Hepatocyte (in vitro differentiated cells): ENCODE data around the gene ZNF774. TPM values are rescaled to one million over a fixed set of nuclear protein-coding genes. Genes with fewer than 3 reads are reported as not detected.

Experiments used
- DNase-seq: peaks from one replicate; pipeline ENCODE4 v3.0.0-alpha.2; 2016; ENCODE audit warnings: low spot score
- H2AFZ ChIP-seq: fragments of 200-600 bp; sonication (generic); 2 replicates; pipeline ENCODE4 v1.6.0; 2016; ENCODE audit warnings: antibody characterized with exemption, mild to moderate bottlenecking
- H3K27ac ChIP-seq: fragments of 200-600 bp; sonication (generic); 2 replicates; pipeline ENCODE4 v1.5.1; 2016; ENCODE audit warnings: mild to moderate bottlenecking
- H3K27me3 ChIP-seq: fragments of 200-600 bp; sonication (generic); 2 replicates; pipeline ENCODE4 v1.6.1; 2016
- H3K36me3 ChIP-seq: fragments of 200-600 bp; sonication (generic); replicated peaks from 2 replicates; pipeline ENCODE4 v1.5.1; 2016; ENCODE audit warnings: low read depth; ENCODE audit not compliant: insufficient read depth
- H3K4me1 ChIP-seq: fragments of 200-600 bp; sonication (generic); 2 replicates; pipeline ENCODE4 v1.5.1; 2016; ENCODE audit warnings: mild to moderate bottlenecking, moderate library complexity; ENCODE audit not compliant: insufficient read depth
- H3K4me2 ChIP-seq: fragments of 200-600 bp; sonication (generic); 2 replicates; pipeline ENCODE4 v1.6.0; 2016
- H3K4me3 ChIP-seq: fragments of 200-600 bp; sonication (generic); 2 replicates; pipeline ENCODE4 v1.5.1; 2016; ENCODE audit warnings: mild to moderate bottlenecking
- H3K79me2 ChIP-seq: fragments of 200-600 bp; sonication (generic); 2 replicates; pipeline ENCODE4 v1.6.0; 2017; ENCODE audit warnings: mild to moderate bottlenecking
- H3K9me2 ChIP-seq: fragments of 200-600 bp; sonication (generic); replicated peaks from 2 replicates; pipeline ENCODE4 v1.6.0; 2017; ENCODE audit warnings: mild to moderate bottlenecking; ENCODE audit not compliant: insufficient read depth
- H3K9me3 ChIP-seq: fragments of 200-600 bp; sonication (generic); 2 replicates; pipeline ENCODE4 v1.5.1; 2016; ENCODE audit warnings: low read depth, mild to moderate bottlenecking
- H4K20me1 ChIP-seq: fragments of 200-600 bp; sonication (generic); 2 replicates; pipeline ENCODE4 v1.6.0; 2016; ENCODE audit warnings: mild to moderate bottlenecking; ENCODE audit not compliant: insufficient read depth, poor library complexity, severe bottlenecking
- CTCF ChIP-seq: fragments of 200-600 bp; sonication (generic); IDR thresholded peaks from 2 replicates; pipeline ENCODE4 v1.5.1; 2016; ENCODE audit warnings: antibody characterized with exemption, mild to moderate bottlenecking; ENCODE audit not compliant: poor library complexity
- EZH2 ChIP-seq: fragments of 200-600 bp; sonication (generic); IDR thresholded peaks from 2 replicates; pipeline ENCODE4 v1.6.1; 2016; ENCODE audit warnings: antibody characterized with exemption, mild to moderate bottlenecking, borderline replicate concordance
- EZH2phosphoT487 ChIP-seq: fragments of 200-600 bp; sonication (generic); IDR thresholded peaks from one replicate; pipeline ENCODE4 v1.6.1; 2018; ENCODE audit warnings: antibody characterized with exemption, mild to moderate bottlenecking, low read depth, moderate library complexity; ENCODE audit not compliant: unreplicated experiment, severe bottlenecking
- WGBS: methylation state at CpG from one replicate; pipeline ENCODE4 v1.1.6; 2016; ENCODE audit warnings: low lambda C conversion rate; ENCODE audit errors: missing lambda C conversion rate; 5-methylcytosine and 5-hydroxymethylcytosine counted together
- polyA plus RNA-seq: library from polyadenylated mRNA; unstranded; fragments of >200 nt; fragmentation: Nextera tagmentation; extraction: Ambion mirVana; gene quantifications from 2 replicates; pipeline ENCODE4 v1.2.1, GENCODE V29; 2016
- total RNA-seq: library from RNA; depleted of rRNA; stranded (reverse); fragments of >200 nt; gene quantifications from 2 replicates; pipeline ENCODE4 v1.2.3, GENCODE V29; 2014

The ZNF774 gene
- total and polyA plus RNA-seq, 2 experiments from 2014 or later = 2.1 to 2.3 TPM

- no peak overlapping the region for H3K4me3 ChIP-seq
- no peaks in the 10 kb centered on the region for H4K20me1 ChIP-seq
- H3K9me3 ChIP-seq = no peaks in the 10 kb centered on the region
- H3K27me3 ChIP-seq = no peaks in the 10 kb centered on the region
- no peak overlapping the region for H2AFZ ChIP-seq
- no peaks in the 10 kb centered on the region for H3K36me3 ChIP-seq
- no peaks in the 10 kb centered on the region for H3K4me1 ChIP-seq
- no peak overlapping the region for H3K4me2 ChIP-seq
- no peaks in the 10 kb centered on the region for H3K79me2 ChIP-seq
- no peak for TF ChIP-seq EZH2phosphoT487
- TF ChIP-seq CTCF = no peak
- no peak for TF ChIP-seq EZH2
- H3K27ac ChIP-seq = no peak overlapping the region
- H3K9me2 ChIP-seq = no peaks in the 10 kb centered on the region
- DNase-seq = no peak
Observed at GRCh38 chr15:90382320-90382719, 30.2 kb downstream of the ZNF774 start.

- H2AFZ ChIP-seq = no peak overlapping the region
- H3K4me1 ChIP-seq = peaks cover 14% of the 10 kb centered on the region
- H3K9me3 ChIP-seq = no peaks in the 10 kb centered on the region
- 89% methylated on average over 2 of the region's 2 CpGs for WGBS
- H3K27me3 ChIP-seq = no peaks in the 10 kb centered on the region
- no peaks in the 10 kb centered on the region for H3K36me3 ChIP-seq
- H3K4me2 ChIP-seq = no peak overlapping the region
- no peak overlapping the region for H3K27ac ChIP-seq
- no peak for DNase-seq
- no peak for TF ChIP-seq EZH2
- TF ChIP-seq CTCF = no peak
- TF ChIP-seq EZH2phosphoT487 = no peak
- H3K9me2 ChIP-seq = no peaks in the 10 kb centered on the region
- no peak overlapping the region for H3K4me3 ChIP-seq
- peaks cover 26% of the 10 kb centered on the region for H3K79me2 ChIP-seq
- H4K20me1 ChIP-seq = peaks cover 6% of the 10 kb centered on the region
Observed at GRCh38 chr15:90386221-90386620, 34.1 kb downstream of the ZNF774 start.

GRCh38 chr15:90387534-90388461, 35.7 kb downstream of the ZNF774 start, which contains the start of gene IQGAP1:
TSS of gene IQGAP1 (plus strand) at chr15:90388242. CDS start at chr15:90388342, 100 bp downstream.
- peak within 1 kb of the TSS; percentile 78 for H3K4me3 ChIP-seq
- H4K20me1 ChIP-seq = peaks cover 6% of the 10 kb centered on the region
- H3K79me2 ChIP-seq = peaks cover 42% of the 10 kb centered on the region
- H3K4me1 ChIP-seq = peaks cover 14% of the 10 kb centered on the region
- no peaks in the 10 kb centered on the region for H3K9me2 ChIP-seq
- peak within 1 kb of the TSS; percentile 81 for H3K4me2 ChIP-seq
- TF ChIP-seq EZH2 (no peak), EZH2phosphoT487 (no peak), CTCF (no peak)
- H3K9me3 ChIP-seq = no peaks in the 10 kb centered on the region
- DNase-seq = peak; percentile 97
- peak within 1 kb of the TSS; percentile 96 for H3K27ac ChIP-seq
- H3K36me3 ChIP-seq = no peaks in the 10 kb centered on the region
- H2AFZ ChIP-seq = peak within 1 kb of the TSS; percentile 84
- WGBS = 19% methylated on average over 20 of the region's 62 CpGs
- no peaks in the 10 kb centered on the region for H3K27me3 ChIP-seq
